Naive B cell (primary cell): ENCODE data around the gene MPZL3. TPM values are rescaled to one million over a fixed set of nuclear protein-coding genes. Genes with fewer than 3 reads are reported as not detected.

Source experiments
- ATAC-seq, 2 donors: fragments of 150-1000 bp; cut with Tn5 transposase; 2 replicates each; pipeline ENCODE4 v1.10.0; 2021; ENCODE audit warnings: low read depth in 2 of 2, mild to moderate bottlenecking in 2 of 2, moderate library complexity in 2 of 2
- DNase-seq: peaks from one replicate; pipeline ENCODE4 v3.0.0; 2022
- H3K27ac Mint-ChIP-seq, 6 donors: one replicate each; pipeline ENCODE4 v1.8.0; 2020 to 2022; ENCODE audit warnings: mild to moderate bottlenecking in 6 of 6, mixed read lengths in 6 of 6, moderate library complexity in 5 of 6, inconsistent platforms in 2 of 6
- H3K27me3 Mint-ChIP-seq, 3 donors: one replicate each; pipeline ENCODE4 v1.8.0; 2021 to 2022; ENCODE audit warnings: mixed read lengths in 3 of 3, mild to moderate bottlenecking in 1 of 3
- H3K36me3 Mint-ChIP-seq, 2 donors: one replicate each; pipeline ENCODE4 v1.8.0; 2020 to 2022; ENCODE audit warnings: mixed read lengths in 2 of 2, inconsistent platforms in 1 of 2, mild to moderate bottlenecking in 1 of 2
- H3K4me1 Mint-ChIP-seq, 3 donors: one replicate each; pipeline ENCODE4 v1.8.0; 2020 to 2022; ENCODE audit warnings: mixed read lengths in 3 of 3, inconsistent platforms in 1 of 3, mild to moderate bottlenecking in 1 of 3, moderate library complexity in 1 of 3
- H3K4me3 Mint-ChIP-seq, 8 donors: one replicate each; pipeline ENCODE4 v1.8.0; 2020 to 2022; ENCODE audit warnings: mild to moderate bottlenecking in 8 of 8, mixed read lengths in 8 of 8, moderate library complexity in 8 of 8, inconsistent platforms in 2 of 8
- H3K9me3 Mint-ChIP-seq, 7 donors: one replicate each; pipeline ENCODE4 v1.8.0; 2020 to 2022; ENCODE audit warnings: mixed read lengths in 7 of 7, mild to moderate bottlenecking in 5 of 7, inconsistent platforms in 2 of 7, moderate library complexity in 1 of 7
- polyA plus RNA-seq, 6 donors: library from polyadenylated mRNA; unstranded; fragments of 300-500 nt; fragmentation: Illumina TruSeq; gene quantifications; one replicate each; pipeline ENCODE4 v1.2.3, GENCODE V29; 2021; ENCODE audit warnings: low read depth in 6 of 6

Gene MPZL3
- polyA plus RNA-seq, 6 donors from 2014 or later: 0.89 to 3.2 (median 1.5) TPM

DNA sequence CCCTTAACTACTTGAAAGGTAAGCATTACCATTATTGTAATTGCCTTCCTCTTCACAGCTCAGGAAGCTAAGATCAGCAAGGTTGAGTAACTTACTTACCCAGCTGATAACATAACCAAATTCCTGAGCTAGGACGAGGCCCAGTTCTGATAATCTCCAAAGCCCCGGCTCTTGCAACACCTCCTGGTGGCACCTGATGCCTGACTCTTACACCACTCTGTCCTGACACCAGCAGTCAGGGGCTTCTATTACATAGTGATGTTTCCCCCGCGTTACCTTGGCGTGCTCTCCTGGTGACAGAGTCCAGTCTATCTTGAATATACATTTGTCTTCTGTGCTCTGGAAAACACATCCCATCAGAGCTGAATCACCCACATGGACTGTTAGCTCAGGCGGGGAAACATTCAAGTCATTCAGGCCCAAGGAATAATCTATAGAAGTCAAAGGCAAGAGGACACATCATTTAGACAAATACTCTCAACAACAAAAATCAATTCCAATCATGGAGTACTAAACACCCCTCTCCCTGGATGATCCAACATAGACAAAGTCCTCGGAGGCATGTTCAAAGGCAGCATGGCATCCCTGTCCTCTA is 39.9 kb downstream of the MPZL3 start:
- Mint-ChIP-seq H3K36me3 (no peaks in the 10 kb centered on the region), H3K27ac (no peak overlapping the region), H3K4me1 (peaks cover 35 to 46% (median 45%) of the 10 kb centered on the region in 3 donors), H3K27me3 (peaks cover 4 to 28% (median 15%) of the 10 kb centered on the region in 3 donors), H3K4me3 (no peak overlapping the region), H3K9me3 (no peaks in the 10 kb centered on the region)
- no peak for ATAC-seq
- DNase-seq: no peak

DNA sequence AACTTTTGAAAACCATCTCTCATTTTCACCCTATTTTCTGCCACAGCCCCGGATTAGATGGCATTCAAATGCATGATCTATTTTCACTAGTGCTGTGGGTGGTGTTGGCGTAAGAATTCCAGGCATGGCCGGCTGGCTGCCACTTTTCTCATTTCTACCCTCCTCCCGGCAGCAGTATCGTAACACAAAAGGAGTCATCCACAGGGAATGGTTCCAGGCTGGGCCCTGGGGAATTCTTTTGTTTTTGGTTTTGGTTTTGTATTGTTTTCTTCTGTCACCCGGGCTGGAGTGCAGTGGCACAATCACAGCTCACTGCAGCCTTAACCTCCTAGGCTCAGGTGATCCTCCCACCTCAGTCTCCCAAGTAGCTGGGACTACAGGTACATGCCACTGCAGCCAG is 41.2 kb downstream of the MPZL3 start:
- peaks cover 8 to 33% (median 15%) of the 10 kb centered on the region in 3 donors for H3K27me3 Mint-ChIP-seq
- peaks cover 43 to 55% (median 55%) of the 10 kb centered on the region in 3 donors for H3K4me1 Mint-ChIP-seq
- H3K27ac Mint-ChIP-seq: no peak overlapping the region
- no peak for DNase-seq
- H3K4me3 Mint-ChIP-seq: no peak overlapping the region
- no peaks in the 10 kb centered on the region for H3K36me3 Mint-ChIP-seq
- no peak for ATAC-seq
- peaks cover 0 to 2% (median 0%) of the 10 kb centered on the region in 7 donors for H3K9me3 Mint-ChIP-seq

GRCh38 chr11:118210323-118210722 is 41.8 kb downstream of the MPZL3 start:
- Mint-ChIP-seq H3K36me3 (no peaks in the 10 kb centered on the region), H3K27ac (no peak overlapping the region), H3K9me3 (peaks cover 0 to 3% (median 0%) of the 10 kb centered on the region in 7 donors), H3K4me3 (no peak overlapping the region), H3K27me3 (peaks cover 8 to 34% (median 15%) of the 10 kb centered on the region in 3 donors), H3K4me1 (peaks cover 39 to 52% (median 51%) of the 10 kb centered on the region in 3 donors)
- ATAC-seq (no peak), DNase-seq (no peak)

- Mint-ChIP-seq H3K4me1 (peaks cover 29 to 39% (median 38%) of the 10 kb centered on the region in 3 donors), H3K36me3 (no peaks in the 10 kb centered on the region), H3K4me3 (no peak overlapping the region), H3K27me3 (peaks cover 4 to 34% (median 15%) of the 10 kb centered on the region in 3 donors), H3K27ac (no peak overlapping the region), H3K9me3 (peaks cover 0 to 3% (median 0%) of the 10 kb centered on the region in 7 donors)
- DNase-seq: no peak
- ATAC-seq: no peak
Observed at GRCh38 chr11:118209033-118209432, 43.1 kb downstream of the MPZL3 start.

DNA sequence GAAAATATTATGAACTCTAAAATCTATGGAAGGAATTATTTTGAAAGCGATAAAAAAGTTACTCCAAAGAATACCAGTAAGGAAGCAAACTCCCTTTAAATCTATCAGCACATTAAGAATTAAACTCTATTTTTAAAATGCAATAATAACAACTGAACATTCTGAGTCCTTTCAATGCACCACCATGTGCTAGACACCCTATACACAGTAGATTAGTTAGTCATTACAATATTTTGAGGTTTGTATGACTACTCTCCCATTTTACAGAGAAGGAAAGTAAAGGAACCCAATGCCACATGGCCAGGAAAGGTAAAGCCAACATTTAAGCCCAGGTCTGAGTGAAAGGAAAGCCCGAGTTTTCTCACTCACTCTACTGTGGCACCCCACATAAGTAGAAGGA is 45.1 kb downstream of the MPZL3 start:
- H3K27ac Mint-ChIP-seq: no peak overlapping the region
- DNase-seq (no peak), ATAC-seq (no peak)
- H3K27me3 Mint-ChIP-seq: peaks cover 4 to 27% (median 7%) of the 10 kb centered on the region in 3 donors
- no peaks in the 10 kb centered on the region for H3K36me3 Mint-ChIP-seq
- H3K9me3 Mint-ChIP-seq: peaks cover 0 to 3% (median 0%) of the 10 kb centered on the region in 7 donors
- H3K4me3 Mint-ChIP-seq: no peak overlapping the region
- H3K4me1 Mint-ChIP-seq: peaks cover 12 to 19% (median 18%) of the 10 kb centered on the region in 3 donors

DNA sequence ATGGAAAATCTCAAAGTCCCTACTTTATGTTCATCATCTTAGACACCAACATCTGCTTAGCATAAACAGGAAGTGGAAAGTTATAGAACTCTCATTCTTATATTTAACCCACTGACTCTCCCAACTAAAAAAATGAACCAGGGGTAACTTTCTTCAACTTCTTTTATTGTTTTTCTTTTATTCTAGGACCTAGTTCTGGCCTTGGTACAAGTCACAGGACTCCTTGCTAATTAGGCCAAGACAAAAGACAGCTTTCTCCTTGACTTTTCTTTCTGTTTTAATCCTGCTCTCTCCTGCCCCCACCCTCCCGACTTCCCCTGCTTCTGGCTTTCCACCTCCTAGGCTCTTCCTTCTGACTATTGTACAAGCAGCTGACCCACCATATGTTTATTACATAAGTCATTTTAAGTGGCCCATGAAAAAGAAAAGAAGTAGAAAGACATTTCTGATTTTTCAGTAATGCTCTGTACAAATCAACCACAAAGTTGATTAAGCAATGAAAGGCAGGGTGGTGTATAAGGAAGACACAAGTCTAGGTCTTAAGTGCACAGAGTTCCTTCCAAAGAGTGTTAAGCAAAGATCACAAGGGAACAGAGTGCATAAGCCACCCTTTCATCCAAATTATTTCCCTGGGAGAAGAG is 45.7 kb downstream of the MPZL3 start:
- peak overlapping the region in 1 of 6 donors; percentile 60 for H3K27ac Mint-ChIP-seq
- no peaks in the 10 kb centered on the region for H3K36me3 Mint-ChIP-seq
- no peak for DNase-seq
- H3K9me3 Mint-ChIP-seq: peaks cover 0 to 3% (median 0%) of the 10 kb centered on the region in 7 donors
- H3K4me1 Mint-ChIP-seq: peaks cover 8 to 14% (median 13%) of the 10 kb centered on the region in 3 donors
- H3K4me3 Mint-ChIP-seq: peak overlapping the region in 3 of 8 donors; percentile 6 to 26 (median 17)
- ATAC-seq: peak in 1 of 2 donors; percentile 37
- H3K27me3 Mint-ChIP-seq: peaks cover 4 to 22% (median 7%) of the 10 kb centered on the region in 3 donors

DNA sequence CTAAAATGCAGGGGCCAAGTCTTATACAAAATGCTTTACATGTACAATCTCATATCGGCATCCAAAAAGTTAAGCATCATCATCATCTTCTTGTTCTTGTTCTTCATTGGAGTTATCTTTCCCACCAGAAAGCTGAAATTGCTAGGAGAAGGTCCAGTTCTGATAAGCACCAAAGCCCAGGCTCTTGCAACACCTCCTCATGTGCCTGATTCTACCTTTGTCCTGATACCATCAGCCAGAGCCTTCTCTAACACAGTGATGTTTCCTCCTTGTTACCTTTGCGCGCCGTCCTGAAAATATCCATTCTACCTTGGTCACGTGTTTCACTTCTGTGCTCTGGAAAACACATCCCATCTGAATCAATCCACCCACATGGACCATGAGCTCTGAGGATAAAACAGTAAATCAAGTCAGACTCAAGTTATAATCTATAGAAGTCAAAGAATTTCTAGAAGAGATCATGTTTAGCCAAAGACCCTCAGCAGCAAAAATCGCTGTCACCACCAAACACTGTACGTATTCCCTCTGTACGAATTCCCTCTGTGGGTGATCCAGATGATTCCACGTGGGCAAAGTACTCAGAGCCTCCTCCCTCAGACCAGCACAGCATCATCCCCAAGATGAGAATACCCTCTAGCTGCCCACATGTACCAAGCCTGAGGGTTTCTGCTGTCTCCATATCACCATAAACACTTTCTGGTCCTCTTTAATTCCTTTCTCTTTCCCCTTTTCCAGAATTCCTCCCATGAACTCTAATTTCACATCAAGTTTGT is 46.4 kb downstream of the MPZL3 start:
- peak overlapping the region in 2 of 8 donors; percentile 6 to 26 for H3K4me3 Mint-ChIP-seq
- peaks cover 4 to 16% (median 7%) of the 10 kb centered on the region in 3 donors for H3K27me3 Mint-ChIP-seq
- DNase-seq (no peak), ATAC-seq (no peak)
- peak overlapping the region in 2 of 6 donors; percentile 20 to 60 for H3K27ac Mint-ChIP-seq
- no peaks in the 10 kb centered on the region for H3K36me3 Mint-ChIP-seq
- peaks cover 0 to 3% (median 0%) of the 10 kb centered on the region in 7 donors for H3K9me3 Mint-ChIP-seq
- H3K4me1 Mint-ChIP-seq: peaks cover 8 to 13% (median 12%) of the 10 kb centered on the region in 3 donors

DNA sequence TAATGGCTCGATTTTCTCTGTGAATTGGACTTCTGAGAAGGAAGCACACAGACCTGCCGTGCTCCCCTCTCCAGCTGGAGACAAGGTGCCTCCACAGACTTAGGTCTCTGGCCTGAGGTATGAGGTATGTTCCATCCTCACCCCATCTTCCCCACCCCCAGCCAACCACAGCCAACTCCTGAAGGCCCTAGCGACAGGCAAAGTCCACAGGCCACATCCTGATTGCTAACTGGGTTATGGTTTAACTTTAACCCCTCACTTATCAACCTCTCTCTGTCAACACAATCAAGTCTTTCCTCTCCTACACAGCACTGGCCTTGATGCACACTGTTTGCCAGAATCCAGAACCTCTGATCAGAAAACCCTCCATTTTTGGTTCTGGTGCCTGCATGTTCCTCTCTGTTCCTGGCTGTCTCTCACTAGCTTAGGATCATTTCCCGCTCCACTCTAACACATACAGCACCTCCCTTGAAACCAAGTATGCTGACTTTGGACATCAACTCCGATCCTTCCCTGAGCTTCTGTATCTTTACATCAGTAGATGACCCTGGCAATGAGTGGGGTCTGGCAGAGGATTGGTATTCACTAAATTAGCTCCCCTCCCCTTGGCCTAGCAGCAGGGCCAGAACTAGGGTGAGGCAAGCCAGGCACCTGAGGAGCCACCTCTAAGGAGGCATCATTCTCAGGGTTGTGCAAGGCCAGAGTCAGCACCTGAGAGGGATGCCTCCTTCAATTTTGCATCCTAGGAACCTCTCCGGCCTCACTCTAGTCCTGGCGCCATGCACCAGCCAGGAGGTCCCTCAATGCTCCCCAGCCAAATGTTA is 49.4 kb downstream of the MPZL3 start:
- DNase-seq: no peak
- no peak for ATAC-seq
- Mint-ChIP-seq H3K4me1 (peaks cover 8 to 16% (median 12%) of the 10 kb centered on the region in 3 donors), H3K4me3 (no peak overlapping the region), H3K27me3 (peaks cover 2 to 7% (median 4%) of the 10 kb centered on the region in 3 donors), H3K9me3 (peaks cover 0 to 3% (median 0%) of the 10 kb centered on the region in 7 donors), H3K36me3 (no peaks in the 10 kb centered on the region), H3K27ac (no peak overlapping the region)

- peaks cover 0 to 5% (median 4%) of the 10 kb centered on the region in 3 donors for H3K27me3 Mint-ChIP-seq
- no peak overlapping the region for H3K4me3 Mint-ChIP-seq
- peaks cover 8 to 16% (median 12%) of the 10 kb centered on the region in 3 donors for H3K4me1 Mint-ChIP-seq
- H3K36me3 Mint-ChIP-seq: no peaks in the 10 kb centered on the region
- no peak overlapping the region for H3K27ac Mint-ChIP-seq
- no peak for DNase-seq
- no peak for ATAC-seq
- H3K9me3 Mint-ChIP-seq: peaks cover 0 to 3% (median 0%) of the 10 kb centered on the region in 7 donors
Observed at GRCh38 chr11:118201966-118202365, 50.2 kb downstream of the MPZL3 start.

DNA sequence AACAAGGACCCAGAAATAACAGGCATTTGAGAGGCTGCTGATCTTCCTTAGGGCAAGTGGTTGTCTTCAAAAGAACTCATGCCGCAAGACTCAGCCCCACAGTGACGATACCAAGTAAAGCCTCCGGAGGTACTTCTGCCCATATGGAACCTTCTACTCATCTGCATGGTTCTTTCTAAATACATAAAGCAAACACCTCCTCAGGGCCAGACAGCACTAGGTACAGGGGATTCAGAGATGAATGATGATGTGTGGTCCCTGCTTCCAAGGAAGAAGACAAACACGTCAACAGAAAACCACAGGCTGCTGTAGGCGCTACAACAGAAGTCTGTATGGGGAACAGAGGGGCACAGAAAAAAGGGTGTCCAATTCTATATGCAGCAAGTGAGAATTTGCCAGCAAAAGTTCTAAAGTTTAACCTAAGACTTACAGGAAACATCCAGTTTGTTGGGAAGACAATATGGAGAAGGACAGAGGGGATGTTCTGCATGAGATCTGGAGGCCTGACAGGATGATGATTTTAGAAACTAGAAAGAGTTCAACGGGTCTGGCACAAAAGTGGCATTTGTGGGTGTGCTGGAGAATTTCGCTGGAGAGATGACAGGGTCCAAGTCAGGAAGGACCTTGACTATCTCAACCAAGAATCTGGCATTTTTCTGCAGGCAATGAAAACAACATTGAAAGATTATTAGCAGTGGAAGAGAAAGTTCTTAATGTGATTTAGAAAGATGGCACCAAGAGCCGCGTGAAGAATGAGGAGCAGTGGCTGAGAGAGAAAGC is 51.1 kb downstream of the MPZL3 start:
- H3K36me3 Mint-ChIP-seq: no peaks in the 10 kb centered on the region
- ATAC-seq: no peak
- H3K27me3 Mint-ChIP-seq: peaks cover 0 to 5% (median 2%) of the 10 kb centered on the region in 3 donors
- no peak for DNase-seq
- peaks cover 0 to 1% (median 0%) of the 10 kb centered on the region in 7 donors for H3K9me3 Mint-ChIP-seq
- no peak overlapping the region for H3K4me3 Mint-ChIP-seq
- H3K4me1 Mint-ChIP-seq: peaks cover 1 to 7% (median 3%) of the 10 kb centered on the region in 3 donors
- no peak overlapping the region for H3K27ac Mint-ChIP-seq

DNA sequence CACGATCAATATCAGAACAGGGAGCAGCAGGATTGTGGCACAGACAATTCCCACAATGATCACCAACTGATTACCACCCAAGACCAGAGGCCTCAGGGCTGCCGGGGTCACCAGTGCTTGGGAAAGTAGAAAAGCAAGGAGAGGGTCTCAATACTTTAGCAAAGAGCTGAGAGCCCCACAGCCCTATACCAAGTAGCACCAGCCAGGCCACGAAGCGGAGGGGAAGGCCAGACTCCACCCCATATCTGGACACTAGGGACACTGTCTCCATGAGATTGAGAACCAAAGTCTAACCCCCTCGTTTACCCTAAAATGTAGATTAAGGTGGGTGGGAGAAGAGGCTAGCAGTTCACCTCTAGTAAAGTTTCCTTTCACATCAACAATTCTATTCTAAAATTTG is 51.7 kb downstream of the MPZL3 start:
- Mint-ChIP-seq H3K9me3 (no peaks in the 10 kb centered on the region), H3K36me3 (no peaks in the 10 kb centered on the region), H3K4me3 (peak overlapping the region in 1 of 8 donors; percentile 7), H3K4me1 (peaks cover 0 to 3% (median 0%) of the 10 kb centered on the region in 3 donors), H3K27ac (no peak overlapping the region), H3K27me3 (peaks cover 0 to 4% (median 0%) of the 10 kb centered on the region in 3 donors)
- ATAC-seq: no peak
- DNase-seq: no peak

DNA sequence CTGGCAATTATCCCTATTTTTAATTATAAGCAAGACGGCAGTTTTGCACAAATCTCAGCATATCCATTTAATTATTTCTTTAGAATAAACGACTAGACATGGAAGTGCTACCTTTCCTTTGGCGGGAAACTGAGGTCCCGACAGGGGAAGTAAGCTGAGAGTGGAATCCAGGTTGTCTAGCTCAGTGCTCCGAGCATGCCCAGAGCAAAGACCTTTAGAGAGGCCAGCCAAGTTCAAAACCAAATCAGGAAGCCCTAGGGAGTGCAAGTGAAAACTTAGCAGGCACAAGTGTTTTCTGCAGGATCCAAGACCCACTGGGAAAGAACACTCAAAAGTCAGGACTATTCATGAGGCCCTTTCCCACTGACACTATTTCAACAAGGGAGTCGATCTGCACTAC is 53.0 kb downstream of the MPZL3 start:
- peaks cover 0 to 4% (median 0%) of the 10 kb centered on the region in 3 donors for H3K27me3 Mint-ChIP-seq
- no peak for ATAC-seq
- peaks cover 0 to 3% (median 0%) of the 10 kb centered on the region in 3 donors for H3K4me1 Mint-ChIP-seq
- H3K27ac Mint-ChIP-seq: no peak overlapping the region
- H3K36me3 Mint-ChIP-seq: no peaks in the 10 kb centered on the region
- H3K9me3 Mint-ChIP-seq: no peaks in the 10 kb centered on the region
- no peak overlapping the region for H3K4me3 Mint-ChIP-seq
- DNase-seq: no peak
